ENCODE data around the gene BTAF1. TPM values are rescaled to one million over a fixed set of nuclear protein-coding genes. Genes with fewer than 3 reads are reported as not detected.

Gene BTAF1
- total RNA-seq, 1 experiment from 2014 or later: 49.6 TPM

DNA sequence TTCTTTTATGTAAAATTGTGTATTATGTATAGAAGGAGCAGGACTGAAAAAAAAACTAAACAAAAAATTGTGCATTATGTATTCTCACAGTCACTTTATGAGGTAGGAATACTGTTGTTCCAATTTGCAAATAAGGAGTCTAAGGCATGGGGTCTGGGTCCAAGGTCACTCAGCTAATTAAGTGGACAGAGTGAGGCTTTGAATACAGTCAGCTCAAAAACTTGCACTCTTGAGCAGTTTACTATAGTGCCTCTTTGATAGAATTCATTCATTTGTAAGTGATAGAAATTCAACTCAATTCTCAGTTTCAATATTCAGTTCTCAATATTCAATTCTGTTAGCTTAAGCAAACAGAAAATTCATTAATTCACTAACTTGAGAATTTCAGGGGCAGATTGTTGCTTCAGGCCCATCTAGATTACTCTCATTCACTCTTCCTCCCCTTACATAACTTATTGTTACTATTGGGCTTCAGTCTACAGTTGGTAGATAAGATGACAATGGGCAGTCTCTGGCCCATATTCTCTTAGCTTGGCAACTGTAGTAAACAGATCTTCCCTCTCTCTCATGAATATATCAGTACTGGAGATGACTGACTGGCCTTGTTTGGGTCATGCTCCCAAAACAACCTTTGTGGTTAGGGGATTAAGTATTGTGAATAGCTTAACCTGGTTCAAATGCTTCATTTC, 86.6 kb downstream of the BTAF1 start:
- ATAC-seq: no peak
- H3K27ac Mint-ChIP-seq: no peak overlapping the region
- H3K4me1 Mint-ChIP-seq: no peaks in the 10 kb centered on the region
- POLR2A ChIA-PET: no interaction called here
- H3K9me3 Mint-ChIP-seq: no peaks in the 10 kb centered on the region
- no peaks in the 10 kb centered on the region for H3K27me3 Mint-ChIP-seq (ENCODE audit: low read depth)
- CTCF ChIA-PET: no interaction called here
- no peak for DNase-seq (ENCODE audit: low spot score)
- TF ChIP-seq ESRRA (CRISPR knock-in tag; IDR thresholded peaks at IDR 0.05; ENCODE audit: borderline replicate concordance) (no peak), ARID4B (CRISPR knock-in tag; IDR thresholded peaks at IDR 0.05; ENCODE audit: borderline replicate concordance) (no peak), CREM (CRISPR knock-in tag; IDR thresholded peaks at IDR 0.05) (no peak), JAZF1 (CRISPR knock-in tag; IDR thresholded peaks at IDR 0.05) (no peak), KAT7 (CRISPR knock-in tag; IDR thresholded peaks at IDR 0.05; ENCODE audit: borderline replicate concordance) (no peak), FOXP1 (CRISPR knock-in tag; IDR thresholded peaks at IDR 0.05; ENCODE audit: borderline replicate concordance) (no peak), OVOL2 (CRISPR knock-in tag; IDR thresholded peaks at IDR 0.05; ENCODE audit: borderline replicate concordance) (no peak), ZBTB21 (CRISPR knock-in tag; IDR thresholded peaks at IDR 0.05; ENCODE audit: borderline replicate concordance) (no peak), FOXK1 (CRISPR knock-in tag; IDR thresholded peaks at IDR 0.05) (no peak), NFE2L1 (CRISPR knock-in tag; IDR thresholded peaks at IDR 0.05) (no peak), NR2C2 (CRISPR knock-in tag; IDR thresholded peaks at IDR 0.05) (no peak), ZNF423 (CRISPR knock-in tag; IDR thresholded peaks at IDR 0.05) (no peak)
- TF ChIP-seq, protein P1, sequence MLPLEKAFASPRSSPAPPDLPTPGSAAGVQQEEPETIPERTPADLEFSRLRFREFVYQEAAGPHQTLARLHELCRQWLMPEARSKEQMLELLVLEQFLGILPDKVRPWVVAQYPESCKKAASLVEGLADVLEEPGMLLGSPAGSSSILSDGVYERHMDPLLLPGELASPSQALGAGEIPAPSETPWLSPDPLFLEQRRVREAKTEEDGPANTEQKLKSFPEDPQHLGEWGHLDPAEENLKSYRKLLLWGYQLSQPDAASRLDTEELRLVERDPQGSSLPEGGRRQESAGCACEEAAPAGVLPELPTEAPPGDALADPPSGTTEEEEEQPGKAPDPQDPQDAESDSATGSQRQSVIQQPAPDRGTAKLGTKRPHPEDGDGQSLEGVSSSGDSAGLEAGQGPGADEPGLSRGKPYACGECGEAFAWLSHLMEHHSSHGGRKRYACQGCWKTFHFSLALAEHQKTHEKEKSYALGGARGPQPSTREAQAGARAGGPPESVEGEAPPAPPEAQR (CRISPR knock-in tag; IDR thresholded peaks at IDR 0.05): no peak
- TF ChIP-seq, protein P2, sequence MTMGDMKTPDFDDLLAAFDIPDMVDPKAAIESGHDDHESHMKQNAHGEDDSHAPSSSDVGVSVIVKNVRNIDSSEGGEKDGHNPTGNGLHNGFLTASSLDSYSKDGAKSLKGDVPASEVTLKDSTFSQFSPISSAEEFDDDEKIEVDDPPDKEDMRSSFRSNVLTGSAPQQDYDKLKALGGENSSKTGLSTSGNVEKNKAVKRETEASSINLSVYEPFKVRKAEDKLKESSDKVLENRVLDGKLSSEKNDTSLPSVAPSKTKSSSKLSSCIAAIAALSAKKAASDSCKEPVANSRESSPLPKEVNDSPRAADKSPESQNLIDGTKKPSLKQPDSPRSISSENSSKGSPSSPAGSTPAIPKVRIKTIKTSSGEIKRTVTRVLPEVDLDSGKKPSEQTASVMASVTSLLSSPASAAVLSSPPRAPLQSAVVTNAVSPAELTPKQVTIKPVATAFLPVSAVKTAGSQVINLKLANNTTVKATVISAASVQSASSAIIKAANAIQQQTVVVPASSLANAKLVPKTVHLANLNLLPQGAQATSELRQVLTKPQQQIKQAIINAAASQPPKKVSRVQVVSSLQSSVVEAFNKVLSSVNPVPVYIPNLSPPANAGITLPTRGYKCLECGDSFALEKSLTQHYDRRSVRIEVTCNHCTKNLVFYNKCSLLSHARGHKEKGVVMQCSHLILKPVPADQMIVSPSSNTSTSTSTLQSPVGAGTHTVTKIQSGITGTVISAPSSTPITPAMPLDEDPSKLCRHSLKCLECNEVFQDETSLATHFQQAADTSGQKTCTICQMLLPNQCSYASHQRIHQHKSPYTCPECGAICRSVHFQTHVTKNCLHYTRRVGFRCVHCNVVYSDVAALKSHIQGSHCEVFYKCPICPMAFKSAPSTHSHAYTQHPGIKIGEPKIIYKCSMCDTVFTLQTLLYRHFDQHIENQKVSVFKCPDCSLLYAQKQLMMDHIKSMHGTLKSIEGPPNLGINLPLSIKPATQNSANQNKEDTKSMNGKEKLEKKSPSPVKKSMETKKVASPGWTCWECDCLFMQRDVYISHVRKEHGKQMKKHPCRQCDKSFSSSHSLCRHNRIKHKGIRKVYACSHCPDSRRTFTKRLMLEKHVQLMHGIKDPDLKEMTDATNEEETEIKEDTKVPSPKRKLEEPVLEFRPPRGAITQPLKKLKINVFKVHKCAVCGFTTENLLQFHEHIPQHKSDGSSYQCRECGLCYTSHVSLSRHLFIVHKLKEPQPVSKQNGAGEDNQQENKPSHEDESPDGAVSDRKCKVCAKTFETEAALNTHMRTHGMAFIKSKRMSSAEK (CRISPR knock-in tag; IDR thresholded peaks at IDR 0.05; ENCODE audit: borderline replicate concordance): no peak
- TF ChIP-seq, protein P3, sequence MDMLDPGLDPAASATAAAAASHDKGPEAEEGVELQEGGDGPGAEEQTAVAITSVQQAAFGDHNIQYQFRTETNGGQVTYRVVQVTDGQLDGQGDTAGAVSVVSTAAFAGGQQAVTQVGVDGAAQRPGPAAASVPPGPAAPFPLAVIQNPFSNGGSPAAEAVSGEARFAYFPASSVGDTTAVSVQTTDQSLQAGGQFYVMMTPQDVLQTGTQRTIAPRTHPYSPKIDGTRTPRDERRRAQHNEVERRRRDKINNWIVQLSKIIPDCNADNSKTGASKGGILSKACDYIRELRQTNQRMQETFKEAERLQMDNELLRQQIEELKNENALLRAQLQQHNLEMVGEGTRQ (CRISPR knock-in tag; IDR thresholded peaks at IDR 0.05): no peak
- TF ChIP-seq, protein P4, sequence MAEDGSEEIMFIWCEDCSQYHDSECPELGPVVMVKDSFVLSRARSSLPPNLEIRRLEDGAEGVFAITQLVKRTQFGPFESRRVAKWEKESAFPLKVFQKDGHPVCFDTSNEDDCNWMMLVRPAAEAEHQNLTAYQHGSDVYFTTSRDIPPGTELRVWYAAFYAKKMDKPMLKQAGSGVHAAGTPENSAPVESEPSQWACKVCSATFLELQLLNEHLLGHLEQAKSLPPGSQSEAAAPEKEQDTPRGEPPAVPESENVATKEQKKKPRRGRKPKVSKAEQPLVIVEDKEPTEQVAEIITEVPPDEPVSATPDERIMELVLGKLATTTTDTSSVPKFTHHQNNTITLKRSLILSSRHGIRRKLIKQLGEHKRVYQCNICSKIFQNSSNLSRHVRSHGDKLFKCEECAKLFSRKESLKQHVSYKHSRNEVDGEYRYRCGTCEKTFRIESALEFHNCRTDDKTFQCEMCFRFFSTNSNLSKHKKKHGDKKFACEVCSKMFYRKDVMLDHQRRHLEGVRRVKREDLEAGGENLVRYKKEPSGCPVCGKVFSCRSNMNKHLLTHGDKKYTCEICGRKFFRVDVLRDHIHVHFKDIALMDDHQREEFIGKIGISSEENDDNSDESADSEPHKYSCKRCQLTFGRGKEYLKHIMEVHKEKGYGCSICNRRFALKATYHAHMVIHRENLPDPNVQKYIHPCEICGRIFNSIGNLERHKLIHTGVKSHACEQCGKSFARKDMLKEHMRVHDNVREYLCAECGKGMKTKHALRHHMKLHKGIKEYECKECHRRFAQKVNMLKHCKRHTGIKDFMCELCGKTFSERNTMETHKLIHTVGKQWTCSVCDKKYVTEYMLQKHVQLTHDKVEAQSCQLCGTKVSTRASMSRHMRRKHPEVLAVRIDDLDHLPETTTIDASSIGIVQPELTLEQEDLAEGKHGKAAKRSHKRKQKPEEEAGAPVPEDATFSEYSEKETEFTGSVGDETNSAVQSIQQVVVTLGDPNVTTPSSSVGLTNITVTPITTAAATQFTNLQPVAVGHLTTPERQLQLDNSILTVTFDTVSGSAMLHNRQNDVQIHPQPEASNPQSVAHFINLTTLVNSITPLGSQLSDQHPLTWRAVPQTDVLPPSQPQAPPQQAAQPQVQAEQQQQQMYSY (CRISPR knock-in tag; IDR thresholded peaks at IDR 0.05): no peak
- TF ChIP-seq, protein P5, sequence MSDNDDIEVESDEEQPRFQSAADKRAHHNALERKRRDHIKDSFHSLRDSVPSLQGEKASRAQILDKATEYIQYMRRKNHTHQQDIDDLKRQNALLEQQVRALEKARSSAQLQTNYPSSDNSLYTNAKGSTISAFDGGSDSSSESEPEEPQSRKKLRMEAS (CRISPR knock-in tag; IDR thresholded peaks at IDR 0.05): no peak
- H3K4me3 Mint-ChIP-seq: no peak overlapping the region
- peaks cover 57% of the 10 kb centered on the region for H3K36me3 Mint-ChIP-seq
